ENCODE results near the gene UBN1.
"Not testable (repeated sequence)": the region's sequence is repeated elsewhere in the genome, so short reads cannot be mapped to it uniquely, and the experiment has no call there.

Gene UBN1

GRCh38 chr16:4884972-4885874 is 37.9 kb downstream of the UBN1 start:
- no peak for DNase-seq (ENCODE audit: low read depth in 2 of 2, low spot score in 1 of 2)

GRCh38 chr16:4886151-4886550 is 38.9 kb downstream of the UBN1 start:
- DNase-seq (ENCODE audit: low read depth in 2 of 2, low spot score in 1 of 2) = no peak

DNA sequence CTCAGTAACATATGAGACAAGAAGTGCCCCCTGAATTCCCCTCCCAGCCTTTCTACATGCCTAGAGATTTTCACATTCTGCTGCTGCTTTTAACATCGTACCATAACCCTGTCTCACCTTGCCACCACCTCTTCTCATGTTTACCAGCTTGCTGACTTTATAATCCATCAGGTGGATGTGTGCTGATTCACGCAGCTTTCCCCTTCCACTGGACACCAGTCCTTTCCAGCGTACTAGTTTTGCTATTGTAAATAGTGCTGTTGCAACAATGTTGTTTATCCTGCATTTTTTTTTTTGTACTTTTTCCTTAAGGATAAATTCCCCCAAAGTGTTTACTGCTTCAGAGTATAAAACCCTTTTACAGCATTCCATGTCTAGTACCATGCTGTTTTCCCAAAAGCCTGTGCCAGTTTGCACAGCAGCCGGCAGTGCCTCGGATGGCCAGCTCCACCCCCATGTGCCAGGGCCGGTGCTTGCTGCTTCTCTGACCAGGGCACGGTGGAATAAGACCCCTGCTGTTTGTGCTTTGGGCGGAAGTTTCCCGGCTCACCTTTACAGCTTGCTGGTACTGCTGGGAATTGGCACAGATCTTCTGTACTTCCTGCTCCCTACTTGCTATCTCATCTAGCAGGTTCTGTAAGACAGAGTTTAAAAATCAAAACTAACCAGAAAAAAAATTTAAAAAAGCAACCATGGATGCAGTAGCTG is 41.3 kb downstream of the UBN1 start:
- no peak for DNase-seq (ENCODE audit: low read depth in 2 of 2, low spot score in 1 of 2)

- DNase-seq (ENCODE audit: low read depth in 2 of 2, low spot score in 1 of 2) = no peak
Measured at GRCh38 chr16:4890026-4890425, 42.7 kb downstream of the UBN1 start.

DNA sequence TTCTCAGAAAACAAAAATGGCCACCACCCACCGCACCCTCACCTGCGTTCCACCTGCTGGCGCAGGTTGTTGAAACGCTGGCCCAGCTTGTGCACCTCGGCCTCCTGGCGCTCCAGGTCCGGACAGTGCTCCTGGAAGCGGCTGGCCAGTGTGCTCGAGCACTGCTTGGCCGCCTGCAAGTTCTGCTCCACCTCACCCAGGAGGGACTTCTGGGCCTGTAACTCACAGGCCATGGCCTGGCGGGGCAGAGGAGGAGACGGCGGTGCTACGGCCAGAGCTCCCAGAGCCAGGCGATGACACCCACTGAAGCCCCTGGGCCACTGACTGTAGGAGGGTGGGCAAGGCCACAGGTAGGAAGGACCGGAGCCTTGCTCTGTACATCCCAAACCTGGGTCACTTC is 43.4 kb downstream of the UBN1 start:
- DNase-seq (ENCODE audit: low read depth in 2 of 2, low spot score in 1 of 2) = no peak

DNA sequence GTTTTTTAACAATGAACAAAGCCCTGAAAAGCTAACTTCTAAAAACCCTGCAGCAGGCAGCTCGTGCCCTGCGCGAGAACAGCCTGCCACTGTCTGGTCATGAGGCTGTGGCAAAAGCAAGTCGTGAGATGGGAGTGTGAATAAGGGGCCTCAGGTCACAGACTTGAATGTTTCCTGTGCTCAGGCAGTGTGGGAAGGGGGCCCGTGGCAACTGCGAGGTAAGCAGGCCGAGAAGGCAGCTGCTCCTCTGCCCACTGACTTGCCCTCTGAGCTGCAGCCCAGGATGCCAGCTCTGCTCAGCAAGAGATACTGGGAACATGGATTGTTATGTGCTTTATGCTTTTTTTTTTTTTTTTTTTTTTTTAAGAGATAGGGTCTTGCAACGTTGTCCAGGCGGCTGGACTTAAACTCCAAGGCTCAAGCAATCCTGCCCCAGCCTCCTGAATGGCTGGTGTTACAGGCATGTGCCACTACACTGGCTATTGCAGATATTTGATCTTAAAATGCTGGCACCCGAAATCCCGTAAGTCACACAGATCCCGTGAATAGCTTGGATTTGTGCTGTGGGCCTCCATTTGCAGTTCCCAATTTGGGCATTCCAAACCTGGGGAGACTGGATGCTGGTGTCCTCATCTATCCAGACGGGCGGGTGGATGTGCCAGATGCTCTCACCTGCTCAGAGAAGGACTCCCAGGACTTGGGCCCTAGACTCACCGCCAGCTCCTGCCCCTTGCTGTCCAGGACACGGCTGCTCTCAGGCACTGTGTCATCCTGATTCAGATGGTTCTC is 44.0 kb downstream of the UBN1 start:
- no peak for DNase-seq (ENCODE audit: low read depth in 2 of 2, low spot score in 1 of 2)

- DNase-seq (ENCODE audit: low read depth in 2 of 2, low spot score in 1 of 2) = no peak
Measured at GRCh38 chr16:4891886-4892216, 44.6 kb downstream of the UBN1 start.

- DNase-seq (ENCODE audit: low read depth in 2 of 2, low spot score in 1 of 2) = no peak
Measured at GRCh38 chr16:4892361-4893102, 45.3 kb downstream of the UBN1 start.

DNA sequence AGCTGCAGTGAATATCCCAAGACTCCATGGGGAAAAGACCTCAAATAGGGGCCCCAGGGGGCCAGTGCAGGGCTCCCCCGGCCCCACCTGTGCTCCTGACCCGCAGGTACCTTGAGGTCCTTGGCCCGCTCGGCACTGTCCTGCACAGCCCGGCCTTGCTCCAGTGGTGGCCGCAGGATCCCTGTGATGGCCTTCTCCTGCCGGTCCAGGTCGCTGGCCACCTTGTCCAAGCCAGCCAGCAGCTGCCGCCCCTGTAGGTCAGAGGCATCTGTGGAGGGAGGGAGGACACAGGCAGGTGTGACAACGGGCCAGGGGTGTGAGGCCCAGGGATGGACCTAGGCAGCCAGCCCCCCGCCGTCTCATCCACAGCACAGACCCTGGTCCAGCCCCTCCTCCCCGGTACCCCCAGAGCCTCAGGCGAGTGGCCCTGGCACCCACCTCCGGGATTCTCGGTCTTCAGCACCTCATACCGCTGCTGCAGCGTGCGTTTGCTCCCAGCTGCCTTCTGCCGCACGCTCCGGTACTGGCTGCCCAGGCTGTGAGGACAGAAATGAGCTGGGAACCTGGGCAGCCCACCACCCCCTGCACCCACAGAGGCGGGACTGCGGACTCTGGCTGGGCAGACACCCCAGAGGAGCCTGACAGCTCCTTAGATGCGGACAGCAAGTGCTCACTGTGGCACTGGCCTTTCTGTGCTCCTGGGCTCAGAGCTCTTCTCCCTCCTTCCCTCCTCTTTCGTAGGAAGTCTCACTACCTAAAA is 46.0 kb downstream of the UBN1 start:
- DNase-seq (ENCODE audit: low read depth in 2 of 2, low spot score in 1 of 2) = no peak

- DNase-seq (ENCODE audit: low read depth in 2 of 2, low spot score in 1 of 2) = no peak
Measured at GRCh38 chr16:4894276-4895150, 47.2 kb downstream of the UBN1 start.

DNA sequence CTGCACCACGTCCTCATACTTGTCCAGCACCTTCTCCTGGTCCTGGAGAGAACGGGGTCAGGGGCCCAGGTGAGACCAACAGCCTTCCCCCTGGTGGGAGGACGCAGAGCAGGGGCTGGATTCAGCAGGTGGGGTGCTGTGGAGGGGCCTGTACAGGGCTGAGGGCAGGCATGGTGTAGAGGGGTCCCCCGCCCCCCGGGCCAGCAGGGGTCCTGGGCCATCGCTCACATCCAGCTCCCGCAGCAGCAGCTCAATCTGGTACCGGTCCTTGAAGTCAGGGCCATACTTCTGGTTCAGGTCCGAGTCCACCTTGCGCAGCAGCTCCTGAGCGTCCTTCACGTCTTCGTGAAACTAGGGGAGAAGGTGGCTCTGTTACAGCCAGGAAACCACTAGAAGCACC is 48.1 kb downstream of the UBN1 start:
- DNase-seq (ENCODE audit: low read depth in 2 of 2, low spot score in 1 of 2) = no peak

DNA sequence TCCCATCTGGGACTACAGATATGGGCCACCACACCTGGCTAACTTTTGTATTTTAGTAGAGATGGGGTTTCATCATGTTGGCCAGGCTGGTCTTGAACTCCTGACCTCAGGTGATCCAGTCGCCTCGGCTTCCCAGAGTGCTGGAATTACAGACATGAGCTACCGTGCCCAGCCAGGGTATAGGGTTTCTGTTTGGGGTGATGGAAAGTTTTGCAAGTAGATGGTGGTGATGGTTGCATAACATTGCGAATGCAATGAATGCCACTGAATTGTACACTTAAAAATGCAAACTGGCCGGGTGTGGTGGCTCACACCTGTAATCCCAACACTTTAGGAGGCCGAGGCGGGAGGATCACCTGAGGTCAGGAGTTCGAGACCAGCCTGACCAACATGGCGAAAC is 49.5 kb downstream of the UBN1 start:
- DNase-seq (ENCODE audit: low read depth in 2 of 2, low spot score in 1 of 2) = not testable (repeated sequence)

DNA sequence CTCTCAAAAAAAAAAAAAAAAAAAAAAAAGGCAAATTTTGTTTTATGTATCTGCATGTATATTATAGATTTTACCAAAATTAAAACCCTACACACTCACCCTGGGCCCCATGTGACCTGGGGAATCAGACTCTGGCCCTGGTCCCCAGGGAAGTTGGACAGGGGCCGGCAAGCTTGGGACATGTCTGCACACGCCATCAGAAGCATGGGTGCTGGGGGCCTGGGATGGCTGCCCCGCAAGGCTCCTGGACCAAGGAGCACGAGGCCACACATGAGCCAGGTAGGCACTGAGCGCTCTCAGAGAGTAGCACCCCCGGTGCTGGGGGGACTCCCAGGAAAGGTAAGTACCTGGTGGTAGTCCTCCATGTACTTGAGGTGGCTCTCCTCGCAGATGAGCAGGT is 50.0 kb downstream of the UBN1 start:
- no peak for DNase-seq (ENCODE audit: low read depth in 2 of 2, low spot score in 1 of 2)

- DNase-seq (ENCODE audit: low read depth in 2 of 2, low spot score in 1 of 2) = no peak
Measured at GRCh38 chr16:4898811-4899473, 51.7 kb downstream of the UBN1 start.

DNA sequence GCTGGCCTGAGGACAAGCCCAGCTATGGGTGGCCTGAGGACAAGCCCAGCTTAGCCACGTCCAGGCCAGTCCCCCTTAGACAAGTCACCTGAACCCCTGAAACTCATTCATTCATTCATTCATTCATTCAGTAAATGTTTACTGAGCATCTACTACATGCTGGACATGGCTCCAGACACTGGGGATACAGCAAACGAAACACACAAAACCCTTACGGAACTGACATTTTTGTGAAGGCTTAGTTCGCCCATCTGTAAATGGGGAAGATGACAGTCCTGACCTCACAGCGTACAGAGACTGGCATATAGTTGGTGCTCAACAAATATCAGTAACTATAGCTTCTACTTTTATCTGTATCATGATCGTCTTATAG is 52.2 kb downstream of the UBN1 start:
- DNase-seq (ENCODE audit: low read depth in 2 of 2, low spot score in 1 of 2) = no peak

DNA sequence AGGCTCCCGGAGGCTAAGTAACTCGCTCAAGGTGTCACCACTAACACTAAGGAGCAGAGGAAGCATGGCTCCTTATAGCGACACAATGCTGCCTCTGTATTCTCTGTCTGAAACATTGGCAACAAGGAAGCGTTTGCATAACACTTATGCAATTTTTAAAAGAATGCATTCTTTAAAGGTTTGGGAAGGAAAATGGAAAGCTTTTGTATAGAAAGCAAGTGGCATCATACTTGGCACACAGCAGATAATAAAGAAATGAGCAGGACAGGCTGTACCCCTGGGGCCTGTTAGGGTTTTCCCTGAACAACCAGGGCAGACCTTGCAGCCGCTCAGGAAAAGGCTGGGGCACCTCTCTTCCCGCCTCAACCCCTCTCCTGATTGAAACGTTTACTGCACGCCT is 52.8 kb downstream of the UBN1 start:
- no peak for DNase-seq (ENCODE audit: low read depth in 2 of 2, low spot score in 1 of 2)

- DNase-seq (ENCODE audit: low read depth in 2 of 2, low spot score in 1 of 2) = no peak
Measured at GRCh38 chr16:4900750-4901149, 53.5 kb downstream of the UBN1 start.

DNA sequence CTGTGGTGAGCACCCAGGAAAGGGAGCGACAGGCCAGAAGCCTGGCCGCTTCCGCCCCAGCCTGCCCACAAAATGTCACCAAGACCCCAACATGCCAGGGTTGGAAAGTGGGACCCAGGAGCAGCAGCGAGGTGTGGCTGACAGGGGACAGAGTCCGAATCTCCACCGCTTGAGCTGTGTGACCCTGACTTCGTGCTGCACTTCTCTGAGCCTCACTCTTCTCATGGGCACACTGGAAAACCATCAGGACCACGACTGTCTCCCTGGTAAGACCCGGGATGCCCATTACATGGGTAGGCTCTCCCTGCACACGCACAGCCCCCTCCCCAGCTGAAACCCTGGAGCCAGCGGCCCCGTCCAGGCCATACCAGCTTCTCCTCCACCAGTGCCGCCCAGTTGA is 54.8 kb downstream of the UBN1 start:
- DNase-seq (ENCODE audit: low read depth in 2 of 2, low spot score in 1 of 2) = no peak

Data from stimulated activated CD8-positive, alpha-beta memory T cell treated with anti-CD3 and anti-CD28 coated beads, Interleukin-4, amount 100 ng/mL, for 4 hours (primary cell).